Thoracic aorta (tissue), 2 donors: ENCODE measurements around the gene RXRB. TPM values are rescaled to one million over a fixed set of nuclear protein-coding genes. Genes with fewer than 3 reads are reported as not detected.

Source experiments
- ATAC-seq: fragments of 150-250 bp; one replicate; pipeline ENCODE4 v1.8.0; 2017; ENCODE audit warnings: low read depth; ENCODE audit not compliant: insufficient number of reproducible peaks, low FRiP score
- DNase-seq: peaks from one replicate; pipeline ENCODE4 v3.0.0-alpha.2; 2020; ENCODE audit warnings: low spot score
- H3K27ac ChIP-seq, 2 donors: fragments of 200-600 bp; sonication (generic); 1 replicate in 1 of 2; 2 replicates in 1 of 2; pipeline ENCODE4 v1.5.1; 2016; ENCODE audit warnings: mild to moderate bottlenecking in 2 of 2, moderate library complexity in 2 of 2
- H3K27me3 ChIP-seq: fragments of 200-600 bp; sonication (generic); replicated peaks from 2 replicates; pipeline ENCODE4 v1.6.0; 2016; ENCODE audit warnings: mild to moderate bottlenecking; ENCODE audit not compliant: insufficient read depth
- H3K36me3 ChIP-seq: fragments of 200-600 bp; sonication (generic); one replicate; pipeline ENCODE4 v1.5.1; 2016
- H3K4me1 ChIP-seq, 2 donors: fragments of 200-600 bp; sonication (generic); 1 replicate in 1 of 2; 2 replicates in 1 of 2; pipeline versions ENCODE4 v1.5.1 to v1.6.0; 2016; ENCODE audit warnings: low read depth in 2 of 2, mild to moderate bottlenecking in 1 of 2; ENCODE audit not compliant: control insufficient read depth in 1 of 2
- H3K4me3 ChIP-seq: fragments of 200-600 bp; sonication (generic); 2 replicates; pipeline ENCODE4 v1.5.1; 2016; ENCODE audit warnings: mild to moderate bottlenecking
- H3K9me3 ChIP-seq: fragments of 200-600 bp; sonication (generic); 2 replicates; pipeline ENCODE4 v1.5.1; 2016
- CTCF ChIP-seq: fragments of 200-600 bp; sonication (generic); IDR thresholded peaks from one replicate; pipeline ENCODE4 v1.5.1; 2019; ENCODE audit warnings: antibody characterized with exemption
- total RNA-seq, 2 donors: library from RNA; depleted of rRNA; stranded (reverse); fragments of >200 nt; gene quantifications; one replicate each; pipeline versions ENCODE4 v1.1.0 to v1.2.3, GENCODE V29; 2016

RXRB gene
- total RNA-seq, 2 donors from 2014 or later: 38.7 to 47.2 TPM

DNA sequence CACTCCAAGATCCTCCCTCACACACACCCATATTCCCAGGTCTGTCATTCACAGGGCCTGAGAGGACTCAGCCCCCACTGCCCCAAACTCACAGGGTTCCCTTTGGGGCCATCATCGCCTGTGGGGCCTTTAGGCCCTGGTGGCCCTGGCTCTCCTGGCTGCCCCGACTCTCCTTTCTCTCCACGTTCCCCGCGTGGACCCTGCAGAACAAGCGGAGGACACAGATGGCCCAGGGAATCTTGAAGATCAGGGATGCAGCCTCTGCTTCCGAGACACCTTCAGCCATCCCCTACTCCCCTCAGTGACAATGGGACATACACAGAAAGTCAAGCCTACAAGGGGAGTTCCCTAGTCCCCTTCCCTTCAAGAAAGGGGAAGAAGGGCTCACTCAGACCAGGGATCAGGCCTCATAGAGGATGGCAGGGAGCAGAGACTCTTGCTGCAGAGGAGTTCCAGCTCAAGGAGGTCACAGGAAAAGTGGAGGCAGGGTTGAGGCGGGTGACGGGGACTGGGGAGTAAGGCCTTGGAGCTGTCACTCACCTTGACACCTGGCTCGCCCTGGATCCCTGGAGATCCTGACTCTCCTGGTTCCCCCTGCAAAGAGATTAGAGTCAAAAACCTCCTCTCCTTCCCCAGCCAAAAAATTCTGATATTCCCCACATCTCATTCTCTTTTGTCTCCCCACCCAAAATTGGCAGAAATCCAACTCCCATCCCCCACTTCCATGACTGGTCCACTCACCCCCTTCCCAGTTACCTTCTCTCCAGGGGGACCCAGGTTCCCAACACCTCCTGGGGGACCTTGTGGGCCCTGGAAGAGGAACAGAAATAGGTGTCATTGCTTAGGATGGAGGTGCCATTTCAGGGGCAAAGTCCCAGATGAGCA is 30.9 kb downstream of the RXRB start:
- H3K4me1 ChIP-seq: no peaks in the 10 kb centered on the region
- no peaks in the 10 kb centered on the region for H3K27me3 ChIP-seq
- no peaks in the 10 kb centered on the region for H3K36me3 ChIP-seq
- no peak for ATAC-seq
- no peaks in the 10 kb centered on the region for H3K9me3 ChIP-seq
- H3K27ac ChIP-seq: no peak overlapping the region
- TF ChIP-seq CTCF: no peak
- no peak overlapping the region for H3K4me3 ChIP-seq
- no peak for DNase-seq

DNA sequence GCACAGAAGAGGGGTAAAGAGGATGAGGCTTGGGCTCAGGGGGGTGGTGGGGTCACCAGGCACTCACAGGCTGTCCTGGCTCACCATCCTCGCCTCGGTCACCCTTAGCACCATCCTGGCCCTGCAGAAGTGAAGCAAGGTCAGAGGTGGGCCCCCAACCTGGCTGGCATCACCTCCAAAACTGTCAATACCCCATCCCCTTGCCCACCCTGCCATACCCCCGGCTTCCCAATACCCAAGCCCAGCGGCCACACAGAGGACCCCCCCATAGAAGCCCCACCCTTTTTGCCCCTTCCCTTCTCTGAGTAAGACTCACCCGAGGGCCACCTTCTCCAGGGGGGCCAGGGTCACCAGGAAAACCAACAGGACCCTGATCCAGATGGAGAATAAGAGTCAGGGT is 31.8 kb downstream of the RXRB start:
- no peaks in the 10 kb centered on the region for H3K27me3 ChIP-seq
- ATAC-seq (no peak), DNase-seq (no peak)
- no peak for TF ChIP-seq CTCF
- H3K27ac ChIP-seq: no peak overlapping the region
- no peaks in the 10 kb centered on the region for H3K9me3 ChIP-seq
- no peaks in the 10 kb centered on the region for H3K4me1 ChIP-seq
- H3K4me3 ChIP-seq: no peak overlapping the region
- H3K36me3 ChIP-seq: no peaks in the 10 kb centered on the region

DNA sequence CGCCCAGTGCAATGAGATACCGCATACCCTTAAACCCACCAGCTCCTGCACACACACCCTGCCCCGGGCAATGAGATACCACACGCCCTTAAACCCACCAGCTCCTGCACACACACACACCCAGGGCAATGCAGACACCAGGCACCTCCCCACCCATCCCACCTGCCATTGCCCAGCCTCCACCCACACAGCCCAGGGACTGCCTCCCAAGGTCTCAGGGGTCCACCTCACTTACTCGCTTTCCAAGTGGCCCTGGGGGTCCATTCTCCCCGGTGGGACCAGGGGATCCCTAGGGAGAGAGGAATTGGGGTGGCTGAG is 32.2 kb downstream of the RXRB start:
- Histone ChIP-seq H3K9me3 (no peaks in the 10 kb centered on the region), H3K36me3 (no peaks in the 10 kb centered on the region), H3K27ac (no peak overlapping the region), H3K4me3 (no peak overlapping the region), H3K27me3 (no peaks in the 10 kb centered on the region), H3K4me1 (no peaks in the 10 kb centered on the region)
- ATAC-seq: no peak
- TF ChIP-seq CTCF: no peak
- no peak for DNase-seq

GRCh38 chr6:33167374-33168283 is 32.8 kb downstream of the RXRB start:
- Histone ChIP-seq H3K4me1 (no peaks in the 10 kb centered on the region), H3K4me3 (no peak overlapping the region), H3K27me3 (no peaks in the 10 kb centered on the region), H3K36me3 (no peaks in the 10 kb centered on the region), H3K27ac (no peak overlapping the region), H3K9me3 (no peaks in the 10 kb centered on the region)
- no peak for TF ChIP-seq CTCF
- no peak for DNase-seq
- no peak for ATAC-seq

- no peak for DNase-seq
Observed at GRCh38 chr6:33166811-33167210, 33.7 kb downstream of the RXRB start.

More at GRCh38 chr6:33166811-33167210, 33.7 kb downstream of the RXRB start:
- Histone ChIP-seq H3K4me3 (no peak overlapping the region), H3K27me3 (no peaks in the 10 kb centered on the region), H3K36me3 (no peaks in the 10 kb centered on the region), H3K9me3 (no peaks in the 10 kb centered on the region), H3K4me1 (no peaks in the 10 kb centered on the region), H3K27ac (no peak overlapping the region)
- no peak for TF ChIP-seq CTCF
- ATAC-seq: no peak
